Cardiac septum (tissue), 1 donor: ENCODE measurements around the gene DNAH3. TPM values are rescaled to one million over a fixed set of nuclear protein-coding genes. Genes with fewer than 3 reads are reported as not detected.
"Not testable (repeated sequence)": the region's sequence is repeated elsewhere in the genome, so short reads cannot be mapped to it uniquely, and the experiment has no call there.

Experiments used
- DNase-seq: peaks from one replicate; pipeline ENCODE4 v3.0.0-alpha.2; 2020; ENCODE audit warnings: low spot score
- intact Hi-C: fragments of 100-400 bp; cut with DNase I; formaldehyde crosslinking; loops from one replicate; pipeline ENCODE4 v1.14.0; 2022
- total RNA-seq: library from RNA; stranded (reverse); fragmentation: NEBNext Ultra II Directional; extraction: Animal tissue kit (Norgen Biotek cat#: 25700); gene quantifications from one replicate; pipeline ENCODE4 v1.2.1, GENCODE V29; 2021
- donor health status: DM: no; HTN: no; CAD: no.

Gene DNAH3
- total RNA-seq, 1 donor from 2014 or later = 0.40 TPM

DNA sequence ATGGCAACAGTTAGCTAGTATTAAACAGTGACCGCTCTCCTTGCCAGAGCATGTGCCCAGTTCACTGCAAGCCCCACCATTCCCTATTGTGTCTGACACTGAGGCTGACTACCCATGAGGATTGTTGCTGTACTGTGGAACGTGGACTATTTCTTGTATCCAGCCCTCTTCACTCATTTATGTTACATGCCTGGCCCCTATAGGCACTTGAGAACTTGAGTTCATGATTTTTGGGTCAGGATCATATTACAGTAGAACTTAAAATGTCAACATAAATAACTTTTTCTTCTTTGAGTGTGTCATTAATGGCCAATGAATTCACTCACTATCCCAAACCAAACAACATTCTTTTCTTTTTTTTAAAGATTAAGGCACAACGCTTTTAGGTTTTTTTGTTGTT lies 194.3 kb downstream of the DNAH3 start:
- intact Hi-C loops = no loop called here
- DNase-seq = no peak

GRCh38 chr16:20954574-20954973 lies 196.1 kb downstream of the DNAH3 start:
- intact Hi-C loops = no loop called here
- no peak for DNase-seq

DNA sequence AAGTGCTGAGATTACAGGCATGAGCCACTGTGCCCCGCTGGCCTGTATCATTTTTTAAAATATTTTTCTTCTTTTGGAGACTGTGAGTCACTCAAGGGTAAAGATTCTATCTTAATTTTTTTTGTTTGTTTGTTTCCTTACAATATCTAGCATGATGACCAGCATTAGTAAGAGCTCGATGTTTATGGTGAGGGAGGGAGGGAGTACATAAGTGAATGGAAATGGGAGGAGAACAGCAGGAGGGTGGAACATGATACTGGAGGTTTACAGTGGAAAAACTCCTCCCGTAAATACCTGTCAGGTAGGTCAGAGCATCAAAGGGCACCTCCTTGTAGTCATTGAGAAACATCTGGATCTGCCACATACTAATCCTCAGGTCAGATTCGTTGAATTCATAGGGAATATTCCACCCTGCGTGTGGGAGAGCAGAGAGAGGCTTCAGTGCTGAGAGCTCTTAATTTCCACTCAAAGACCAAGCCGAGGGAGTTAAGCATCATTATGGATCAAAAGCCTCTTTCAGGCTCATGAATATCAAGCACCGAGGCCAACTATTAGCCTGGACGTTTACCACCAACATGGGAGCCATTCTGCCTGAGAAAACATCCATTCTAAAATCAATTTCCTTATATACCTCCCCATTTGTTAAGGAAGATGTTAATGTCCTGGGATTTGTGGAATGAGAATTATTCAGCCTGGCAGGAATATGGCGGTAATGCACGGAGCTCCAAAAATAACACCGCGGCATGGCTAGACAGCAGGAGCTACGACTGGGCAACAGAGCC lies 198.3 kb downstream of the DNAH3 start:
- intact Hi-C loops = no loop called here

DNA sequence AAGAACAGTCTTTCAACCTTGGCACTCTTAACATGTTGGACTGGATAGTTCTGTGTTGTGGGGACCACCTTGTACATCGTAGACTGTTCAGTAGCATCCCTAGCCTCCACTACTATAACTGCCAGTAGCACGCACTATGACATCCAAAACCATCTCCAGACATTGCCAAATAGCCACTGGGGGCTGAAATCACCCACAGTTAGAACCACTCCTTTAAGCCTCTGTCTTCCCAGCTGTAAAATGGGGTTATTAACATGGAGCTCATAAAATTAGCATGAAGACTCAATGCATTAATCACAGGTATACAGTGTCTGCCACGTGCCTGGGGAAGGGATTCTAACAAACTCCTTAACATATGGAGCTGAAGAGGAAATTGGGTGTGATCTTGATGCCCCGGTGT lies 200.4 kb downstream of the DNAH3 start:
- intact Hi-C loops = no loop called here

More for the DNA sequence above, 198.3 kb downstream of the DNAH3 start:
- no peak for DNase-seq

DNA sequence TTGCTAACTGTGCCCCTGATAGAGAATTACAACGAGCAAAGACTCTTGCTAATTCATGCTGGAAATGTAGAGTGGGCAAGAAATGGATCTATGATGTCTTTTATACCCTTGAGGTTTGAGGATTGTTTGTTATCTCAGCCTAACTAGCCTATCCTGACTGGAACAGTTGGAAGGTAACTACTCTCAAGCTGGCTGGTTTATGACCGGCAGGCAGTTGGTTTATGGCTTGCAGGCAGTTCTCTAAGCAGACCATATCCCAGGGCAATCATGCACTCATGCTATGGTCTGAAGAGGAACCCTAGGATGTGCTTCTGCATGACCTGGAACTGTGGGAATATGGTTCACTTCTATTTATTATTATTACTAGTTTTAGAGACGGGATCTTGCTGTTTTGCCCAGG lies 201.0 kb downstream of the DNAH3 start:
- DNase-seq = no peak
- intact Hi-C loops = no loop called here

More for the DNA sequence above, 200.4 kb downstream of the DNAH3 start:
- no peak for DNase-seq

GRCh38 chr16:20948444-20948843 lies 202.2 kb downstream of the DNAH3 start:
- intact Hi-C loops = no loop called here
- no peak for DNase-seq

- DNase-seq = no peak
- intact Hi-C loops = no loop called here
Measured at GRCh38 chr16:20946015-20946629, 204.5 kb downstream of the DNAH3 start.

DNA sequence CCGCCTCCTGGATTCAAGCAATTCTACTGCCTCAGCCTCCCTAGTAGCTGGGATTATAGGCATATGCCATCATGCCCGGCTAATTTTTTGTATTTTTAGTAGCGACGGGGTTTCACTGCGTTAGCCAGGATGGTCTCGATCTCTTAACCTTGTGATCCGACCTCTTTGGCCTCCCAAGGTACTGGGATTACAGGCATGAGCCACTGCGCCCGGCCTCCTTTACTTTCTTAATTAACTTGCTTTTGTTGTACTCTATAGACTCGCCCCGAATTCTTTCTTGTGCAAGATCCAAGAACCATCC lies 205.1 kb downstream of the DNAH3 start:
- DNase-seq, intact Hi-C loops: not testable (repeated sequence)

- intact Hi-C loops = no loop called here
- no peak for DNase-seq
Measured at GRCh38 chr16:20944861-20945574, 205.6 kb downstream of the DNAH3 start.

DNA sequence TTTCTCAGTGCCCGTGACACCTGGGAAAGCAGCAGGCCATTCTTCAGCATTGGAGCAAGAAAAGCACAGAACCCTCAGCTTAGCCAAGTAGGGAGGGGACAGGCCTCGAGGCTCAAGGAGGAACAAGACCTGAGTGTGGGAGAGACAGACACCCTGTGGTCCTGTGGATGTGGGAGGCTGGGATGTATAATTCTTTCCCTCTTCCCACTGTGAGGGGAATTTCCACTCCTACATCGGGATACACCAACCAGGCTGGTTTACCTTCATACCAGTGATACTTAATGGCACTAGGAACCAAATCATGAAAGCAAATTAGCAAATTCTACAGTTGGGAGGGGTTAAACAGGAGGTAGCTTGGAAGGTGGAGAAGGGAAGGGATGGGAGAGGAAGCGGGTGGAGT lies 208.4 kb downstream of the DNAH3 start:
- no peak for DNase-seq
- intact Hi-C loops = no loop called here

GRCh38 chr16:20941636-20941926 lies 209.1 kb downstream of the DNAH3 start:
- no peak for DNase-seq

DNA sequence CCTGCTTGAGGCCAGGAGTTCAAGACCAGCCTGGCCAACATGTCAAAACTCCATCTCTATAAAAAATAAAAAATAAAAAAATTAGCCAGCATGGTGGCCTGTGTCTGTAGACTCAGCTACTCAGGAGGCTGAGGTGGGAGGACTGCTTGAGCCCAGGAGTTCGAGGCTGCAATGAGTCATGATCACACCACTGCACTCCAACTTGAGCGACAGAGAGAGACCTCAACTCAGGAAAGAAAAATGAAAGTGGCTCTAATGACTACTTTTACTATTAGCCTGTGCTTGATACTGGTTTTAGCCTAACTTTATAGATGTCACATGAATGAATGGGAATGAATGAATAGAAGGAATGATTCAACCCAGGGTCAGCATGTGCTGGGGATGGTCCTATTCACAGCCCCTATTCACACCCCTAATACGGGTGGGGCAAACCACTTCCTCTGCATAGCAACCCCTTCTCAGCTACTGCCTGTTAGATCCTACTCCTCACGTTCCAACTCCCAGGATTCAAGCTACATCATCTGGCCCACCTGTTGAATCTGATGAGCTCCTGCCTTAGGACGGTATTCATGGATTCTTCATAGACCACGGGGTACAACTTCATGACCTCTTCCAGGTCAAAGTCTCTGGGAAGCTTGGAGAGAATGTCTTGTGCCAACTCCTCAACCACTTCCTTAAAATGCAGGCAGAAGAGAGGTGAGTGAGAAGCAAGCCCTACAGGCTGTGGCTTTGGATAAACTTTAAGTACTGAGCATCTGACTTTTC lies 209.6 kb downstream of the DNAH3 start:
- intact Hi-C loops = no loop called here
- no peak for DNase-seq

More at GRCh38 chr16:20941636-20941926, 209.1 kb downstream of the DNAH3 start:
- intact Hi-C loops = no loop called here

GRCh38 chr16:20939611-20940010 lies 211.0 kb downstream of the DNAH3 start:
- DNase-seq = no peak
- intact Hi-C loops = no loop called here

DNA sequence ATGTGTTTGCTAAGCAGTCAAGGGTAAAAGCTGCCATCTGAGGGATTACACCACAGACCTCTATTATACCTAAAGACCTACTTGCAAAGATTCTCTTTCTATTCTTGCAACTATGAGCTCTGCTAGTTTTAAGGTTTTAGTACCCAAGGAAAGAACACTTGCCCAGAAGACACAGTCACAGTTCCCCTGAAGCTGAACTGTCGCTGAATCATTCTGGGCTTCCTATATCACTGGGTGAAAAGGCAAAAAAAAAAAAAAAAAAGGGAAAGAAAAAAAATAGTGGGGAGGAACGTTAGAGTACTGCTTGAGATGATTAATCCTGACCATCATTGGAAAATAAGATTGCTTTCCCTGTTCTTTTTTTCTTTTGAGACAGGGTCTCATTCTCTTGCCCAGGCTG lies 212.2 kb downstream of the DNAH3 start:
- intact Hi-C loops = no loop called here

GRCh38 chr16:20937736-20938135 lies 212.9 kb downstream of the DNAH3 start:
- intact Hi-C loops = no loop called here

More for the DNA sequence above, 212.2 kb downstream of the DNAH3 start:
- DNase-seq = no peak

GRCh38 chr16:20933589-20933988 lies 217.1 kb downstream of the DNAH3 start:
- DNase-seq = no peak
- intact Hi-C loops = no loop called here

More at GRCh38 chr16:20937736-20938135, 212.9 kb downstream of the DNAH3 start:
- no peak for DNase-seq

DNA sequence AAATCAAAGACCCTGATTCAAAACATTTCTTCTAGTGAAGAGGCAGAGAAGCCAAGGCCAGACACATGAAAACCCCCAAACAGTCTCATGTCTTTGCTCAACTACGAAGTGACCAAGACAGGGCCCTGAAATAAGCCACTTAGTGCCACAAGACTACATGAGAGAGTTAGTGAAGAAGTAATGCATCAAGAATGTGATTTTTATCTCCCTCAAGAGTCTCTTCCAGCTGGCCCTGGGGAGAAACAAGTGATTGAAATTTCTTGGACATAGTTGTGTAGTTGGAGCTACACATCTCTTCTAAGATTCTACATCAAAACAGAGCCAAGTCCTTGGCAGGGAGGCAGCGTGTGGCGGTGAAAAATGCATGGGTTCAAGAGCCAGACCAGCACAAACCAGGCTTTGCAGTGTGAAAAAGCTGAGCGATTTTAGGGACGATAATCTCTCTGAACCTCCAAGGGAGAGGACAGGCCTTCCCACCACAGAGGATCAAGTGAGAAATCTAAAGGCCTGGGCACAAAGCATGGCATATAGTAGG lies 219.5 kb downstream of the DNAH3 start:
- intact Hi-C loops = no loop called here
- no peak for DNase-seq

GRCh38 chr16:20930365-20930690 lies 220.3 kb downstream of the DNAH3 start:
- intact Hi-C loops = no loop called here
- DNase-seq = no peak

DNA sequence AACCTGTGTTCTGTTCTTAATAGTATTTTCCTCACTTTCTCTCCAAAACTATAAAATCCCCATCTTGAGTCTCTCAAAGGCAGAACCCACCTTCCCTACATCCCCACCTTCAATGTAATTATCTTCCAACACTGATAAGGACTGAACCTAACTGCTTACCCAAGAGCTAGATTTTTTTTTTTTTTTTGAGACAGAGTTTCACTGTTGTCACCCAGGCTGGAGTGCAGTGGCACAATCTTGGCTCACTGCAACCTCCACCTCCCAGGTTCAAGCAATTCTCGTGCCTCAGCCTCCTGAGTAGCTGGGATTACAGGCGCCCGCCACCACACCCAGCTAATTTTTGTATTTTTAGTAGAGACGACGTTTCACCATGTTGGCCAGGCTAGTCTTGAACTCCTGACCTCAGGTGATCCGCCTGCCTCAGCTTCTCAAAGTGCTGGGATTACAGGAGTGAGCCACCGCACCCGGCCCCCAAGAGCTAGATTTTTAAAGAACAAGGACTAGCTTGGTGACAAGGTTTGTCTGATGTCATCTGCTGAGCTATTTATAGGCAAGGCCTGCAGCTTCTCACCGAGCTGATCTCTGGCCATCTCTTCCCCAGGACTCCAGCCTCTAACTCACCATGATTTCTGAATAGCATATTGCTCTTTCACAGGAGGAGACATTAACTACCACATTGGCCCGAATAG lies 220.8 kb downstream of the DNAH3 start:
- intact Hi-C loops = not testable (repeated sequence)

More for the DNA sequence above, 220.8 kb downstream of the DNAH3 start:
- not testable (repeated sequence) for DNase-seq
